Fibroblast of upper back skin (primary cell): ENCODE results near the gene NLRP4.
"Not testable (repeated sequence)": the region's sequence is repeated elsewhere in the genome, so short reads cannot be mapped to it uniquely, and the experiment has no call there.

ENCODE experiments used
- DNase-seq: peaks from one replicate; pipeline ENCODE4 v3.0.0-alpha.2; 2013

Gene NLRP4

GRCh38 chr19:55901369-55902079 is 65.2 kb downstream of the NLRP4 start:
- no peak for DNase-seq

GRCh38 chr19:55902080-55902751 is 65.9 kb downstream of the NLRP4 start:
- DNase-seq, result no peak

GRCh38 chr19:55907286-55907685 is 70.9 kb downstream of the NLRP4 start:
- no peak for DNase-seq

- DNase-seq, result no peak
Observed at GRCh38 chr19:55907746-55908145, 71.4 kb downstream of the NLRP4 start.

GRCh38 chr19:55909801-55910200 is 73.5 kb downstream of the NLRP4 start:
- DNase-seq, result no peak

GRCh38 chr19:55912916-55913315 is 76.6 kb downstream of the NLRP4 start:
- no peak for DNase-seq

GRCh38 chr19:55913643-55914268 is 77.4 kb downstream of the NLRP4 start:
- DNase-seq, result no peak

GRCh38 chr19:55923556-55923955 is 87.2 kb downstream of the NLRP4 start:
- DNase-seq, result no peak

- no peak for DNase-seq
Observed at GRCh38 chr19:55927991-55928390, 91.7 kb downstream of the NLRP4 start.

GRCh38 chr19:55929258-55929657 is 92.9 kb downstream of the NLRP4 start:
- not testable (repeated sequence) for DNase-seq

GRCh38 chr19:55930996-55931515 is 94.7 kb downstream of the NLRP4 start:
- DNase-seq, result no peak
